ENCODE data around the gene PAGR1. TPM values are rescaled to one million over a fixed set of nuclear protein-coding genes. Genes with fewer than 3 reads are reported as not detected.

Gene PAGR1
- total and polyA plus RNA-seq, 9 of the 15 experiments (the other 6 are each of a cell fraction or from before 2014, with no cell fraction given) = 1.4 to 58.2 (median 16.8) TPM

- ATAC-seq (peak; percentile 81), FAIRE-seq (peak; percentile 99), DNase-seq (ENCODE audit: extremely low read depth in 1 of 4, low spot score in 3 of 4) (peak; percentile 49 to 94 (median 64))
- peak overlapping the region; percentile 64; the same call in 1 of the 2 replicates for H2AFZ ChIP-seq (ENCODE audit: low read depth, low read length)
- H3K27ac ChIP-seq (ENCODE audit: extremely low read depth, low read depth, low read length) = peak overlapping the region; percentile 27; the same call in 1 of the 3 replicates
- peaks cover 36% of the 10 kb centered on the region for H3K36me3 ChIP-seq (ENCODE audit: control insufficient read depth, insufficient read depth, low read length)
- H3K27me3 ChIP-seq (ENCODE audit: control insufficient read depth in 2 of 2, insufficient read depth in 2 of 2, low read length in 2 of 2) = no peaks in the 10 kb centered on the region
- in situ Hi-C loops (cut with MboI) (no loop called here), intact Hi-C loops (cut with micrococcal nuclease) (loop anchor here (10.0 kb wide), 1 partner anchor 213 kb away; the partner anchor contains the start of gene C16orf92)
- H3K9me3 ChIP-seq (replicated peaks; ENCODE audit: control insufficient read depth, insufficient read depth, low read depth, low read length) = no peaks in the 10 kb centered on the region
- peaks cover 43 to 82% of the 10 kb centered on the region in 2 experiments for H3K4me1 ChIP-seq (replicated peaks in 1 of 2; ENCODE audit: control insufficient read depth in 2 of 2, insufficient read depth in 2 of 2, low read length in 2 of 2)
- under 1% methylated on average over 31 of the region's 31 CpGs for WGBS (ENCODE audit: insufficient coverage, low coverage, missing lambda C conversion rate)
- H3K4me2 ChIP-seq (ENCODE audit: insufficient read depth, low read length) = peak overlapping the region; percentile 91
- H4K20me1 ChIP-seq (replicated peaks; ENCODE audit: control insufficient read depth, insufficient read depth, low read length) = peaks cover 23% of the 10 kb centered on the region; the same call in 1 of the 2 replicates
- H3K4me3 ChIP-seq = peak overlapping the region; percentile 37
- ChIA-PET CTCF (ENCODE audit: low intra/inter-chr PET ratio) (interaction anchor here (0.6 kb wide), 1 partner anchor 852 kb away, joined by 5 read pairs; no protein-coding TSS in a partner anchor), POLR2A (interaction anchor here (0.8 to 1.5 kb wide), 5 partner anchors 18 to 255 kb away, joined by 3 to 4 read pairs (median 3); partner anchors contain the start of gene ALDOA)
- H3K9ac ChIP-seq (ENCODE audit: insufficient read depth in 1 of 2, low read depth in 2 of 2, low read length in 2 of 2) = peak overlapping the region in 1 of 2 experiments; percentile 85; a peak in 3 of 4 replicates
- H3K79me2 ChIP-seq (ENCODE audit: control insufficient read depth, insufficient read depth, low read length) = peaks cover 42% of the 10 kb centered on the region
- H3K9me1 ChIP-seq (ENCODE audit: control insufficient read depth, insufficient read depth, low read length) = no peaks in the 10 kb centered on the region
- no TSS peak for BruUV-seq (replicated peaks)
- TF ChIP-seq LARP7 (IDR thresholded peaks at IDR 0.05) (peak; percentile 65; the same call in 1 of the 2 replicates), SPI1 (IDR thresholded peaks at IDR 0.05; ENCODE audit: borderline replicate concordance, low read depth, low read length) (no peak), TARDBP (IDR thresholded peaks at IDR 0.05) (no peak), CXXC5 (CRISPR knock-in tag; IDR thresholded peaks at IDR 0.05) (0 out of 2 replicates have a peak, but pooled peaks have one; percentile 23), HNRNPLL (IDR thresholded peaks at IDR 0.05; ENCODE audit: low read depth, low read length, poor library complexity, severe bottlenecking) (peak; percentile 38), THRB (CRISPR knock-in tag; conservative IDR thresholded peaks at IDR 0.05) (no peak), POLR2AphosphoS5 (IDR thresholded peaks at IDR 0.05; ENCODE audit: control insufficient read depth, insufficient read depth, low read depth, low read length) (peak; percentile 58; the same call in 1 of the 2 replicates), ZFX (CRISPR knock-in tag; IDR thresholded peaks at IDR 0.05) (peak; percentile 36; the same call in 1 of the 2 replicates), TCF7 (IDR thresholded peaks at IDR 0.05; ENCODE audit: borderline replicate concordance) (no peak), ZC3H4 (CRISPR knock-in tag; IDR thresholded peaks at IDR 0.05; ENCODE audit: borderline replicate concordance) (no peak), NR4A1 (CRISPR knock-in tag; IDR thresholded peaks at IDR 0.05) (no peak), NR4A1 (tag; IDR thresholded peaks at IDR 0.05) (no peak)
- TF ChIP-seq, protein P1, sequence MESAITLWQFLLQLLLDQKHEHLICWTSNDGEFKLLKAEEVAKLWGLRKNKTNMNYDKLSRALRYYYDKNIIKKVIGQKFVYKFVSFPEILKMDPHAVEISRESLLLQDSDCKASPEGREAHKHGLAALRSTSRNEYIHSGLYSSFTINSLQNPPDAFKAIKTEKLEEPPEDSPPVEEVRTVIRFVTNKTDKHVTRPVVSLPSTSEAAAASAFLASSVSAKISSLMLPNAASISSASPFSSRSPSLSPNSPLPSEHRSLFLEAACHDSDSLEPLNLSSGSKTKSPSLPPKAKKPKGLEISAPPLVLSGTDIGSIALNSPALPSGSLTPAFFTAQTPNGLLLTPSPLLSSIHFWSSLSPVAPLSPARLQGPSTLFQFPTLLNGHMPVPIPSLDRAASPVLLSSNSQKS (CRISPR knock-in tag; IDR thresholded peaks at IDR 0.05) = no peak
- TF ChIP-seq, protein P2, sequence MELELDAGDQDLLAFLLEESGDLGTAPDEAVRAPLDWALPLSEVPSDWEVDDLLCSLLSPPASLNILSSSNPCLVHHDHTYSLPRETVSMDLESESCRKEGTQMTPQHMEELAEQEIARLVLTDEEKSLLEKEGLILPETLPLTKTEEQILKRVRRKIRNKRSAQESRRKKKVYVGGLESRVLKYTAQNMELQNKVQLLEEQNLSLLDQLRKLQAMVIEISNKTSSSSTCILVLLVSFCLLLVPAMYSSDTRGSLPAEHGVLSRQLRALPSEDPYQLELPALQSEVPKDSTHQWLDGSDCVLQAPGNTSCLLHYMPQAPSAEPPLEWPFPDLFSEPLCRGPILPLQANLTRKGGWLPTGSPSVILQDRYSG (tag; conservative IDR thresholded peaks at IDR 0.05; ENCODE audit: low read depth) = no peak
- TF ChIP-seq, protein P3, sequence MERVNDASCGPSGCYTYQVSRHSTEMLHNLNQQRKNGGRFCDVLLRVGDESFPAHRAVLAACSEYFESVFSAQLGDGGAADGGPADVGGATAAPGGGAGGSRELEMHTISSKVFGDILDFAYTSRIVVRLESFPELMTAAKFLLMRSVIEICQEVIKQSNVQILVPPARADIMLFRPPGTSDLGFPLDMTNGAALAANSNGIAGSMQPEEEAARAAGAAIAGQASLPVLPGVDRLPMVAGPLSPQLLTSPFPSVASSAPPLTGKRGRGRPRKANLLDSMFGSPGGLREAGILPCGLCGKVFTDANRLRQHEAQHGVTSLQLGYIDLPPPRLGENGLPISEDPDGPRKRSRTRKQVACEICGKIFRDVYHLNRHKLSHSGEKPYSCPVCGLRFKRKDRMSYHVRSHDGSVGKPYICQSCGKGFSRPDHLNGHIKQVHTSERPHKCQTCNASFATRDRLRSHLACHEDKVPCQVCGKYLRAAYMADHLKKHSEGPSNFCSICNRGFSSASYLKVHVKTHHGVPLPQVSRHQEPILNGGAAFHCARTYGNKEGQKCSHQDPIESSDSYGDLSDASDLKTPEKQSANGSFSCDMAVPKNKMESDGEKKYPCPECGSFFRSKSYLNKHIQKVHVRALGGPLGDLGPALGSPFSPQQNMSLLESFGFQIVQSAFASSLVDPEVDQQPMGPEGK (CRISPR knock-in tag; IDR thresholded peaks at IDR 0.05; ENCODE audit: borderline replicate concordance) = no peak
Observed at GRCh38 chr16:29811170-29811895, 4.6 kb upstream of the PAGR1 start.

Data from K562 (cell line).